Measurements from ENCODE around the gene SPTB.

The SPTB gene

GRCh38 chr14:64758025-64758521 is 121.6 kb downstream of the SPTB start:
- H3K4me3 ChIP-seq (replicated peaks; ENCODE audit: low read depth, low read length): no peak overlapping the region
- TF ChIP-seq CTCF (IDR thresholded peaks at IDR 0.05; ENCODE audit: low read length, missing control alignments): no peak

GRCh38 chr14:64757601-64758000 is 122.1 kb downstream of the SPTB start:
- no peak overlapping the region for H3K4me3 ChIP-seq (replicated peaks; ENCODE audit: low read depth, low read length)
- no peak for TF ChIP-seq CTCF (IDR thresholded peaks at IDR 0.05; ENCODE audit: low read length, missing control alignments)
- no peak for DNase-seq (ENCODE audit: low read depth)

More at GRCh38 chr14:64758025-64758521, 121.6 kb downstream of the SPTB start:
- DNase-seq (ENCODE audit: low read depth): peak; percentile 39

GRCh38 chr14:64756712-64757111 is 123.0 kb downstream of the SPTB start:
- DNase-seq (ENCODE audit: low read depth): no peak
- no peak overlapping the region for H3K4me3 ChIP-seq (replicated peaks; ENCODE audit: low read depth, low read length)
- no peak for TF ChIP-seq CTCF (IDR thresholded peaks at IDR 0.05; ENCODE audit: low read length, missing control alignments)

GRCh38 chr14:64755781-64756221 is 123.9 kb downstream of the SPTB start:
- DNase-seq (ENCODE audit: low read depth): peak; percentile 24
- no peak overlapping the region for H3K4me3 ChIP-seq (replicated peaks; ENCODE audit: low read depth, low read length)
- no peak for TF ChIP-seq CTCF (IDR thresholded peaks at IDR 0.05; ENCODE audit: low read length, missing control alignments)

- no peak overlapping the region for H3K4me3 ChIP-seq (replicated peaks; ENCODE audit: low read depth, low read length)
- DNase-seq (ENCODE audit: low read depth): no peak
- no peak for TF ChIP-seq CTCF (IDR thresholded peaks at IDR 0.05; ENCODE audit: low read length, missing control alignments)
Observed at GRCh38 chr14:64754685-64755084, 125.0 kb downstream of the SPTB start.

GRCh38 chr14:64753999-64754398 is 125.7 kb downstream of the SPTB start:
- no peak for TF ChIP-seq CTCF (IDR thresholded peaks at IDR 0.05; ENCODE audit: low read length, missing control alignments)
- no peak overlapping the region for H3K4me3 ChIP-seq (replicated peaks; ENCODE audit: low read depth, low read length)
- no peak for DNase-seq (ENCODE audit: low read depth)

GRCh38 chr14:64753374-64753773 is 126.3 kb downstream of the SPTB start:
- TF ChIP-seq CTCF (IDR thresholded peaks at IDR 0.05; ENCODE audit: low read length, missing control alignments): no peak
- DNase-seq (ENCODE audit: low read depth): no peak

More at GRCh38 chr14:64753374-64753773, 126.3 kb downstream of the SPTB start:
- H3K4me3 ChIP-seq (replicated peaks; ENCODE audit: low read depth, low read length): no peak overlapping the region

Measured in fibroblast of pulmonary artery (primary cell).